ENCODE data around the gene ABHD16A.
A peak's percentile ranks its signal among the peaks of the same experiment; 100 is the strongest.

The ABHD16A gene

GRCh38 chr6:31702819-31703716, at the start of gene ABHD16A:
ABHD16A (minus strand) TSS chr6:31703324; CDS start chr6:31703281, 43 bp downstream.
- DNase-seq (ENCODE audit: low spot score) = peak; percentile 95

DNA sequence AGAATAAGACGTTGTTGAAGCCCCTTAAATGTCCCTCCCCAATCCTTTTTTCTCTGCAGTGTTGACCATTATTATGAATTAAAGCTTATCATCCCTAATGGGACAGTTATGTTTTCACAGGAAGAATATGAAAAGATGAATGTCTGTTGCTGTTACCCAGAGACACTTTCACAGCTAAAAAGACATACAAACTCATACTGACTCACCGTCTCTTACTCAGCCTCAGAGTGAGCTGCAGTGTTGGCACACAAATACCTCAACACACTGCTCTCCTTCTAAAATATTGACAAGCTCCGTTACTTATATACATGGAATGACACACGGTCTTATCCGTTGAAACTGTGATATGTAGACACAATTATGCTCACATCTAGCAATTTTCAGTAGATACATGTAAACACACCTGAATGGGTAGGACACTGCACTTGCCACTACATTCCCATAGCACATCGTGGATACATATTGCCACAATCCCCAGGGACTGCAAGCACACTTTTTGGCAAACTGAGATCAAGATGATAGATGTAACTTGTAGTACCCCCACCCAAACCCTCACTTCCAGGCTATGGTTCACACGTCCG, 49.7 kb upstream of the ABHD16A start:
- DNase-seq (ENCODE audit: low spot score) = no peak

GRCh38 chr6:31750411-31751022, 47.4 kb upstream of the ABHD16A start:
- no peak for DNase-seq (ENCODE audit: low spot score)

DNA sequence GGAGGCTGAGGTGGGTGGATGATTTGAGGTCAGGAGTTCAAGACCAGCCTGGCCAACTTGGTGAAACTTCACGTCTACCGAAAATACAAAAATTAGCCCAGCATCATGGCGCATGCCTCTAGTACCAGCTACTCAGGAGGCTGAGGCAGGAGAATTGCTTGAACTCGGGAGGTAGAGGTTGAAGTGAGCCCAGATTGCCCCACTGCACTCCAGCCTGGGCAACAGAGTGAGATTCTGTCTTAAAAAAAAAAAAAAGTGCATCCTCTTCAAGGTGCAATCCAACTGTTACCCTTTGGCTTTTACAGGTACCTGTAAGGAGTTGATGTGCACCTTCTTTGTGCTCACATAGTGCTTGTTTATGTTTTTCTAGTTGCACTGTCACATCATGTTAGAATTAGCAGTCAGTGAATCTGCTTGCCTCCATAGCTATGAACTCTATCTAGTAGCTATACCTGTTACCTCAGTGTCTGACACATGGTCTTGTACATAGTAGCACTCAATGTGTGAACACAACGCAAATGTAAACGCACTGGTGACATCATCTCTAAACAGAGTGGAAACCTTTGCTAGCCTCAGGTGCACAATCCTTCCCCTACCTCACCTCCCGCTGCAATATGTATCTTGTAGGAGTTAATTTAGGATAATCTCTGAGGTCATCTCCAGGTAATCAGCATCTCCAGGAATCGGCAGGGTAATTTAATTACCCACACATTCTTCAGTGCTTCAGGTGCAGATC, 46.3 kb upstream of the ABHD16A start:
- DNase-seq (ENCODE audit: low spot score) = no peak

DNA sequence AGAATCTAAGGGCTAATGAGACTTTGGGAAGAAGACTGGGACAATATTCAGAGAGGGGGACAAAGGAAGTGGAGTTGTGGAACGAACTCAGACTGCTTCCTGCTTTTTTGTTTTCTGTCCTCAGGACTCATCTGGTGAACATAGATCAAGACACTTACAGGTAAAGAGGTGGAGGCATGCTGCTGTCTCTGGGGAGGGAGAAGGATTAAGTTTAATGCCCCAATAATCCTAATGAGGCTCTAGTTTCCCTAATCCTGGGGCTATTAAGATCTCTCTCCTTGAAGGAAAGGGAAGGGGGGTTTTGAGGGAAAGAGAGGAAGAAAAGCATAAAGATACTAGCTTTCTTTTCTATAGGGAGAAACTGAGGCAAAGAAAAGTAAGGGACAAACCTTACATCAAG, 41.3 kb upstream of the ABHD16A start:
- DNase-seq (ENCODE audit: low spot score) = no peak

- DNase-seq (ENCODE audit: low spot score) = no peak
These were observed 39.8 kb upstream of the ABHD16A start for GRCh38 chr6:31742894-31743293.

DNA sequence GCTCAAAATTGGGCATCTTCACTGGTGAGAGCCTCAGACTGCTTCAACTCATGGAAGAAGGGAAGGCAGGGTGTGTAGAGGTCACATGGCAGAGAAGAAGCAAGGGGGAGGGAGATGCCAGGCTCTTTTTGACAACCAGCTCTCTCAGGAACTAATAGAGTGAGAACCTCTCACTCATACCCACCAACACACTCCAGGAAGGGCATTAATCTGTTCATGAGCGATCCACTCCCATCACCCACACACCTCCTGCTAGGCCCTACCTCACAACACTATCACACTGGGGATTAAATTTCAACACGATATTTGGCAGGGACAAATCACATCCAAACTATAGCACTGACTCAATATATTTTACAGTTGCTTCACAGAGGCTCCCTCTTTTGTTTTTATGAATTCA, 38.7 kb upstream of the ABHD16A start:
- no peak for DNase-seq (ENCODE audit: low spot score)

DNA sequence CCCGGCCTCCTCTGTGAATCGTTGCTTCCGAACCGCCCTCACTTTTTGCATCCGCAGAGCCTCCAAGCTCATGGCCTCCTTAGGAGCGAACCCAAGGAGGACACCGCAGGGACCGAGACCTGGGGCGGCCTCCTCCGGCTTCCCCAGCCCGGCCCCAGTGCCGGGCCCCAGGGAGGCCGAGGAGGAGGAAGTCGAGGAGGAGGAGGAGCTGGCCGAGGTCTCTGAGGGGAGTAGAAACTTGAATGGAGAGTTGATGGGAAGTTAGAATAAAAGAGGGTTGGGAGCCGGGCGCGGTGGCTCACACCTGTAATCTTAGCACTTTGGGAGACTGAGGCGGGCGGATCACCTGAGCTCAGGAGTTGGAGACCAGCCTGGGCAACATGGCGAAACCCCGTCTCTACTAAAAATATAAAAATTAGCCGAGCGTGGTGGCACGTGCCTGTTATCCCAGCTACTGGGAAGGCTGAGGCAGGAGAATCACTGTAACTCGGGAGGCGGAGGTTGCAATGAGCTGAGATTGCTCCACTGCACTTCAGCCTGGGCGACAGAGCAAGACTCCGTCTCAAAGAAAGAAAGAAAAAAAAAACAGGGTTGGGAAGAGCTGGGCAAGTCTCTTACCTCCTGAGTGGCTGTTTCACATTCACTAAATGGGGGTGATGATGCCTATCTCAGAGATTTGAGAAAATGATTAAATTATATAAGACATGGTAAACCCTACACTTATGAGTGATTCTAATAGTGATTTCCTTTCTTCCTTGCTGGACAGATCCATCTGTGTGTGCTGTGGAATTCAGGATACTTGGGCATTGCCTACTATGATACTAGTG, 37.5 kb upstream of the ABHD16A start:
- no peak for DNase-seq (ENCODE audit: low spot score)

DNA sequence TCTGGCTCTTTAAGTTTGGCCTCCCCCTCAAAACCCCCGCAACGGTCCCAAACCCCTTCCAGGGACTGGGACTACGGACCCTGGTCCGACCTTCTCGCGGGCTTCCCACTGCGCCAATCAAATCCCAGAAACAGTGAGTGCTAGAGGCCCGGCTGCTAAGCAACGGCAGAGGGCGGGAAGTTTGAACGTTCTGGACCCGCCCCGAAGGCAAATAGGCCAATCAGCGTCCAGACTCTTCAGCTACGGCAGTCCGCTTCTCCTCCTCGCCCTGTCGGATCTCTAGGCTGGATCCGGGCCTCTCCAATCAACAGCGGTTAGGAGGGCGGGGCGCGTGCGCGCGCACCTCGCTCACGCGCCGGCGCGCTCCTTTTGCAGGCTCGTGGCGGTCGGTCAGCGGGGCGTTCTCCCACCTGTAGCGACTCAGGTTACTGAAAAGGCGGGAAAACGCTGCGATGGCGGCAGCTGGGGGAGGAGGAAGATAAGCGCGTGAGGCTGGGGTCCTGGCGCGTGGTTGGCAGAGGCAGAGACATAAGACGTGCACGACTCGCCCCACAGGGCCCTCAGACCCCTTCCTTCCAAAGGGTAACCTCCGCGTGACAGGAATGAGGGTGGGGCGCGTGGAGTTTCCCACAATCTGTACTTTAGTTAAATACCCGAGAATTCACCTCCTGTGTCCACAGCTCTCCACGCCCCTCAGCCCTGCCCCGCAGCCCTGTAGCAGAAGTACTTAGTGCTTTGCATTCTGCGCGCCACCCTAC, 36.7 kb upstream of the ABHD16A start, which contains the start of gene MSH5:
MSH5 (plus strand) TSS at position 367 of the 758 bp plus-strand sequence. CDS start 462 bp downstream, outside the sequence.
- DNase-seq (ENCODE audit: low spot score) = peak; percentile 99

GRCh38 chr6:31737991-31738979, 35.2 kb upstream of the ABHD16A start:
- DNase-seq (ENCODE audit: low spot score) = peak; percentile 80

DNA sequence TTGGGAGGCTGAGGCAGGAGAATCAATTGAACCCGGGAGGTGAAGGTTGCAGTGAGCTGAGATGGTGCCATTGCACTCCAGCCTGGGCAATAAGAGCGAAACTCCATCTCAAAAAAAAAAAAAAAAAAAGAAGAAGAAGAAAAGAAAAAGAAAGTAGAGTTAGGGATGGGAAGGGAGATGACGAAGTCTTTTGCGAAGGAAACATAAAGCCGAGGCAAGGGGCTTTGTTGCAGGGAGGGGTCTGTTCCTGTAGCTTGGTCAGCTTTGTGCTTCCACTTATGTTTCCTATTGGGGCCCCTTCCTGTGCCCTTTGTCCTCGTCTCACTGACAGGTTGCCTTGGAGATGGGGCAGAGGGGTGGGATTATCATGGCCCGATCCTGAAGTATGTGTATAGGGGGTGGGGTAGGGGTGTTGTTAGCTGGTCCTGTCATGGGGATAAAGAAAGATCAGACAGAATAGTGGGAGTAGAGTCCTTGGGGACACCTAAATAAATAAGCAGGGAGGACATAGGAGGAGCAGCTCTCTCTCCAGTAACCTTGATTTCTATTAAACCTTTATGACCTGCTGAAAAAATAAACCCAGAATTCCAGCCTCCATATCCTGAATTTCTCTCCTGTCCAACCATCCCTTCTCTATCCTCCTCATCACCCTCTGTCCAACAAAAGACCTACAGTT, 34.3 kb upstream of the ABHD16A start:
- no peak for DNase-seq (ENCODE audit: low spot score)

DNA sequence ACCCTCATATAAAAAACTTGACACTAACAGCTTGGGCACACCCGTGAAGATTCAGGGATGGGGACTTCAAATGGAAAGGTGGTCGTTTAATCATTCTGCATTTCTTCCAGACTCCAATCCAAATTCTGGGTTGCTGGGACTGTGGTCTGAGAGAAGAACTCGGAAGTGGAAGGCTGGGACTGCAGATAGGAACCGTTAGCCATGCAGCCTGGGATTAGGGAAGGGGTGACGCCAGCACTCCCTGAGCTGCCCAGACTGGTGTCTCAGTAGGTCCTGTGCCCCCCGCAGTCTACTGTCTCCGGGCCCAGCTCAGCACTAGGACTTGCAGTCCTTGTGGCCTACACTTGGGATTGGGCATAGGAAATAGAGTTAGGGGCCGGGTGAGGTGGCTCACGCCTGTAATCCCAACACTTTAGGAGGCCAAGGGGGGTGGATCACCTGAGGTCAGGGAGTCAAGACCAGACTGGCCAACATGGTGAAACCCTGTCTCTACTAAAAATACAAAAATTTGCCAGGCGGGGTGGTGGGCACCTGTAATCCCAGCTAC, 33.7 kb upstream of the ABHD16A start:
- no peak for DNase-seq (ENCODE audit: low spot score)

DNA sequence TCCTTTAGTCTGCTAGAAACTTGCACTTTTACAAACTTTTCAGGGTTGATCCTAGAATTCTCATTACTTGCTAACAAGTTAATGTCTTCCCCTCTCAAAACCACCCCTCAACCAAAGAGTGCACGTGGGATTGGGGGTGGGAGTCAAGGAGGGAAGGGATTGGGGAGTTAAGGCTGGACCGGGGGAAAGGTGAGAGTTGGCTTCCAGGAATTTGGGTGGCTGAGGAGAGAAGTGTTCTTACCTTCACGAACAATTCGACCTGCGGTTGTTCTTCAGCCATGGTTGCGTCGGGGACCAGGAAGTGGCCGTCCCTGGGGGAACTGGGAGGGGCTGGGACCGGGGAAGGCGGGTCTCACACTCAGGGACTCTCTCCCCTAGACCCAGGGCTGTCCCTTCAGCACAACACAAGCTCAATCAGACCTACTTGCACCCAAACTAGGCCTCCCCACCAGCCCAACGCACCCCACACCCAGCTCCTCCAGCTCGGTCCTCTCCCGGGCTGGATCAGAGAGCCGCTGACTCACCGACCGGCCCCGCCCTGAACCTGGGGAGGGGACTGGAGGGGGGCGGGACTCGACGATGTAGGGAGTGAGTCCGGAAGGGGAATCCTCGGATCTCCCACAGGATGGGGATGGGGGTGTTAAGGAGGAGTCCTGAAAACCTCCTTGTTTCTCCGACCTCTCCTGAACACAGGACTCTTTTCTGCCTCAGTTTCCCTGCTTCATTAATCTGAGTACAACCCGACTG, 33.1 kb upstream of the ABHD16A start, which contains the start of gene CLIC1:
CLIC1 (minus strand) TSS at position 510 of the 747 bp plus-strand sequence; CDS start at position 280, 230 bp downstream.
- DNase-seq (ENCODE audit: low spot score) = peak; percentile 81

DNA sequence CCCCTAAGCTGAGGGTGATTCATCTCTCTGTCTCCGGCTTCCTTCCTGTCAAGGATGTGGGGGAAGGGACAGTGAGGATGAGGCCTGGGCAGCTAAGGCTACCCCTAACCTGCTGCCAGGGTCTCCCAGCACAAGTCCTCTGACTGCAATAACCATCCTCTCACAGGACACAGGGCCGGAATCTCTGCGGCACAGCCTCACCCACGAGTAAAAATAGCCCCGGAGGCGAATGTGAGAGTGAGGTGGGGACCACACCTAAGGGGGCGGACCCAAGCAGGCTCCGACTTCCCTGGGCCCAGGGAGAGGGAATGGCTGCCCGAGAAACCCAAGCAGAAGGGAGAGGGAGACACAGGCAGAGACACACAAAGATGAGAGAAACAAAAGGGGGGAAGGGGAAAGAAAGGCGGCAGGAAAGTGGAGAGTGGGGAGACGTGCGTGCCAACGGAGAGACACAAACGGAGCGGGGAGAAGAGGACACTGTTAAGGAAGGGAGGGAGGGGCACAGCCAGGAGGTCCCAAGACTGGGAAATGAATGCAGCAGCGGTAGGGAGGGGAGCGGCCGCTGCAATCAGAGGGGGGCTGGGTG, 31.8 kb upstream of the ABHD16A start:
- DNase-seq (ENCODE audit: low spot score) = peak; percentile 68

DNA sequence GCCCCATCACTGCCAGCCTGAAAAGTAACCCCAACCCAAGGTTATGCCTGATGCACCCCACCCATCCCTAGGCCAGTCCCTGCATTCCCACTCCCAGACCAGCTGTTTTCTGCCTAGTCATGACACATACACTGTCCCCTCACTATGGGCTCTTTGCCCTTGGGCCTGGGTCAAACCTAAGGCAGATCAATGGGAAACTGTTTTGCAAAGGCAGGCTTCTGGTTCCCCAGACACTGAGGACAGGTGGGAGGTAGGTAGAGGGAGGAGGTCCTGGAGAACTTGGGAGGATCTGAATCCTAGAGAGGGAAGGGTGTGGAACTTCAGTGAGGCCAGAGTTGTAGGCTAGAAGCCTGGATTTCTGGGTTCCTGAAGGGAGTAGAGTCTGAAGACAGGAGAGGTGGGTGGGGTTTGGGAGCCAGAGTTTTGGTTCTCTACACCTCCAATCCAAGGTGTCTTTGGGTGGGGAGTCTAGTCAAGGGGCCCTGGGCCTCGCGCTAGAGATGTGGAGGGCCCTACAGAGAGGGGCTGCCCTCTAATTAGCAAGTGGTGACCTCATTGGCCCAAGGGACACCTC, 31.2 kb upstream of the ABHD16A start:
- no peak for DNase-seq (ENCODE audit: low spot score)

- no peak for DNase-seq (ENCODE audit: low spot score)
These were observed 30.6 kb upstream of the ABHD16A start for GRCh38 chr6:31733734-31734133.

GRCh38 chr6:31732029-31732428, 28.9 kb upstream of the ABHD16A start:
- no peak for DNase-seq (ENCODE audit: low spot score)

All from LoVo (cell line).